ENCODE data around the gene R3HDM2. TPM values are rescaled to one million over a fixed set of nuclear protein-coding genes. Genes with fewer than 3 reads are reported as not detected.
"Not testable (repeated sequence)": the region's sequence is repeated elsewhere in the genome, so short reads cannot be mapped to it uniquely, and the experiment has no call there.

R3HDM2 gene
- total RNA-seq, 4 donors from 2014 or later, result 30.3 to 41.5 (median 35.1) TPM

GRCh38 chr12:57441846-57442427 lies 11.1 kb upstream of the R3HDM2 start:
- no peak for TF ChIP-seq POLR2AphosphoS5 (IDR thresholded peaks at IDR 0.05)
- no peak for TF ChIP-seq POLR2A (IDR thresholded peaks at IDR 0.05; ENCODE audit: low read depth)
- no peak for TF ChIP-seq CTCF (IDR thresholded peaks at IDR 0.05)
- TF ChIP-seq EP300 (IDR thresholded peaks at IDR 0.05), result no peak
- WGBS, result 57% methylated on average over 1 of the region's 1 CpG
- Histone ChIP-seq H3K36me3 (no peaks in the 10 kb centered on the region), H3K9me3 (no peaks in the 10 kb centered on the region), H3K4me1 (no peaks in the 10 kb centered on the region), H3K27me3 (no peaks in the 10 kb centered on the region), H3K27ac (replicated peaks in 1 of 4) (no peak overlapping the region), H3K4me3 (no peak overlapping the region)
- intact Hi-C loops (cut with DNase I), result no loop called here
- DNase-seq (ENCODE audit: extremely low spot score), result no peak

GRCh38 chr12:57441393-57441792 lies 10.6 kb upstream of the R3HDM2 start:
- H3K27ac ChIP-seq (replicated peaks in 1 of 4); DNase-seq (ENCODE audit: extremely low spot score); H3K36me3 ChIP-seq; intact Hi-C loops (cut with DNase I); H3K9me3 ChIP-seq; H3K4me1 ChIP-seq; H3K27me3 ChIP-seq; H3K4me3 ChIP-seq: not testable (repeated sequence)
- WGBS, result 78% methylated on average over 2 of the region's 2 CpGs

GRCh38 chr12:57439762-57440266 lies 9.0 kb upstream of the R3HDM2 start:
- Histone ChIP-seq H3K27ac (replicated peaks in 1 of 4) (no peak overlapping the region), H3K9me3 (no peaks in the 10 kb centered on the region), H3K4me3 (no peak overlapping the region), H3K4me1 (no peaks in the 10 kb centered on the region), H3K27me3 (no peaks in the 10 kb centered on the region), H3K36me3 (no peaks in the 10 kb centered on the region)
- no peak for DNase-seq (ENCODE audit: extremely low spot score)
- TF ChIP-seq POLR2AphosphoS5 (IDR thresholded peaks at IDR 0.05) (no peak), POLR2A (IDR thresholded peaks at IDR 0.05; ENCODE audit: low read depth) (no peak), CTCF (IDR thresholded peaks at IDR 0.05) (no peak), EP300 (IDR thresholded peaks at IDR 0.05) (no peak)
- 84% methylated on average over 4 of the region's 4 CpGs for WGBS
- intact Hi-C loops (cut with DNase I), result no loop called here

- Histone ChIP-seq H3K4me1 (no peaks in the 10 kb centered on the region), H3K27me3 (no peaks in the 10 kb centered on the region), H3K36me3 (no peaks in the 10 kb centered on the region), H3K9me3 (no peaks in the 10 kb centered on the region), H3K4me3 (no peak overlapping the region), H3K27ac (replicated peaks in 1 of 4) (no peak overlapping the region)
- no peak for DNase-seq (ENCODE audit: extremely low spot score)
- 69% methylated on average over 1 of the region's 1 CpG for WGBS
- no peak for TF ChIP-seq POLR2AphosphoS5 (IDR thresholded peaks at IDR 0.05)
- no peak for TF ChIP-seq POLR2A (IDR thresholded peaks at IDR 0.05; ENCODE audit: low read depth)
- no peak for TF ChIP-seq EP300 (IDR thresholded peaks at IDR 0.05)
- no peak for TF ChIP-seq CTCF (IDR thresholded peaks at IDR 0.05)
- intact Hi-C loops (cut with DNase I), result no loop called here
These were observed 7.6 kb upstream of the R3HDM2 start for GRCh38 chr12:57438400-57438799.

GRCh38 chr12:57435293-57435692 lies 4.5 kb upstream of the R3HDM2 start:
- TF ChIP-seq CTCF (IDR thresholded peaks at IDR 0.05), result no peak
- intact Hi-C loops (cut with DNase I), result no loop called here

More at GRCh38 chr12:57435293-57435692, 4.5 kb upstream of the R3HDM2 start:
- Histone ChIP-seq H3K27ac (replicated peaks in 1 of 4) (no peak overlapping the region), H3K36me3 (no peaks in the 10 kb centered on the region), H3K9me3 (no peaks in the 10 kb centered on the region), H3K4me3 (no peak overlapping the region), H3K4me1 (peaks cover 0 to 5% (median 5%) of the 10 kb centered on the region in 4 donors), H3K27me3 (no peaks in the 10 kb centered on the region)
- 71% methylated on average over 4 of the region's 4 CpGs for WGBS
- no peak for DNase-seq (ENCODE audit: extremely low spot score)

Data from esophagus muscularis mucosa (tissue), 4 donors.